ENCODE results near the gene ENKUR.

DNA sequence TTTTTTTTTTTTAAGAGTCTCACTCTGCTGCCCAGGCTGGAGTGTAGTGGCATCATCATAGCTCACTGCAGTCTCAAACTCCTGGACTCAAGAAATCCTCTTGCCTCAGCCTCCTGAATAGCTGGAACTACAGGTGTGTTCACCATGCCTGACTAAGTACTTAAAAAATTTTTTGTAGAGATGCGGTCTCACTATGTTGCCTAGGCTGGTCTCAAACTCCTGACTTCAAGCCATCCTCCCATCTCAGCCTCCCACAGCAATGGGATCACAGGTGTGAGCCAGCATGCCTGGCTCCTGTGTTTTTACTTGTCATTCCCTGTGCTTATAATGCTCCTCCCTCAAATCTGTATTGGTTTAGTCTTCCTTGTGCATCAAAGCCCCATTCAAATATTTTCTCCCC lies 47.2 kb upstream of the ENKUR start:
- no peak for TF ChIP-seq EZH2phosphoT487 (IDR thresholded peaks at IDR 0.05; ENCODE audit: insufficient read depth, low read depth)
- TF ChIP-seq EZH2 (IDR thresholded peaks at IDR 0.05; ENCODE audit: insufficient read depth, poor library complexity, severe bottlenecking) = no peak
